ENCODE results near the gene INSIG1.

- no peak for TF ChIP-seq CTCF (IDR thresholded peaks at IDR 0.05; ENCODE audit: low read depth, low read length, missing input control)
- TF ChIP-seq EGR1 (IDR thresholded peaks at IDR 0.05; ENCODE audit: low read depth in 2 of 2) = no peak
- TF ChIP-seq SP1 (IDR thresholded peaks at IDR 0.05) = peak; percentile 11
- no peak for TF ChIP-seq REST (IDR thresholded peaks at IDR 0.05)
- no peak for TF ChIP-seq RAD21 (IDR thresholded peaks at IDR 0.05)
- peak; percentile 15 for TF ChIP-seq MAX (IDR thresholded peaks at IDR 0.05)
- TF ChIP-seq ZBTB33 (IDR thresholded peaks at IDR 0.05) = peak; percentile 23
- no peak for TF ChIP-seq HNF4A (conservative IDR thresholded peaks at IDR 0.05)
- TF ChIP-seq GABPA (IDR thresholded peaks at IDR 0.05 in 1 of 2, conservative IDR thresholded peaks at IDR 0.05 in 1 of 2) = no peak
These were observed 7.7 kb downstream of the INSIG1 start for GRCh38 chr7:155305231-155305904.

All from liver (tissue), 3 donors.